Naive B cell (primary cell): ENCODE measurements around the gene FRMPD2. TPM values are rescaled to one million over a fixed set of nuclear protein-coding genes. Genes with fewer than 3 reads are reported as not detected.

ENCODE experiments used
- ATAC-seq, 2 donors: fragments of 150-1000 bp; cut with Tn5 transposase; 2 replicates each; pipeline ENCODE4 v1.10.0; 2021; ENCODE audit warnings: low read depth in 2 of 2, mild to moderate bottlenecking in 2 of 2, moderate library complexity in 2 of 2
- DNase-seq: peaks from one replicate; pipeline ENCODE4 v3.0.0; 2022
- H3K27ac Mint-ChIP-seq, 6 donors: one replicate each; pipeline ENCODE4 v1.8.0; 2020 to 2022; ENCODE audit warnings: mild to moderate bottlenecking in 6 of 6, mixed read lengths in 6 of 6, moderate library complexity in 5 of 6, inconsistent platforms in 2 of 6
- H3K27me3 Mint-ChIP-seq, 3 donors: one replicate each; pipeline ENCODE4 v1.8.0; 2021 to 2022; ENCODE audit warnings: mixed read lengths in 3 of 3, mild to moderate bottlenecking in 1 of 3
- H3K36me3 Mint-ChIP-seq, 2 donors: one replicate each; pipeline ENCODE4 v1.8.0; 2020 to 2022; ENCODE audit warnings: mixed read lengths in 2 of 2, inconsistent platforms in 1 of 2, mild to moderate bottlenecking in 1 of 2
- H3K4me1 Mint-ChIP-seq, 3 donors: one replicate each; pipeline ENCODE4 v1.8.0; 2020 to 2022; ENCODE audit warnings: mixed read lengths in 3 of 3, inconsistent platforms in 1 of 3, mild to moderate bottlenecking in 1 of 3, moderate library complexity in 1 of 3
- H3K4me3 Mint-ChIP-seq, 8 donors: one replicate each; pipeline ENCODE4 v1.8.0; 2020 to 2022; ENCODE audit warnings: mild to moderate bottlenecking in 8 of 8, mixed read lengths in 8 of 8, moderate library complexity in 8 of 8, inconsistent platforms in 2 of 8
- H3K9me3 Mint-ChIP-seq, 7 donors: one replicate each; pipeline ENCODE4 v1.8.0; 2020 to 2022; ENCODE audit warnings: mixed read lengths in 7 of 7, mild to moderate bottlenecking in 5 of 7, inconsistent platforms in 2 of 7, moderate library complexity in 1 of 7
- polyA plus RNA-seq, 6 donors: library from polyadenylated mRNA; unstranded; fragments of 300-500 nt; fragmentation: Illumina TruSeq; gene quantifications; one replicate each; pipeline ENCODE4 v1.2.3, GENCODE V29; 2021; ENCODE audit warnings: low read depth in 6 of 6

FRMPD2 gene
- polyA plus RNA-seq, 6 donors from 2014 or later = not detected

- H3K4me3 Mint-ChIP-seq = no peak overlapping the region
- no peaks in the 10 kb centered on the region for H3K4me1 Mint-ChIP-seq
- no peaks in the 10 kb centered on the region for H3K36me3 Mint-ChIP-seq
- no peak for ATAC-seq
- DNase-seq = no peak
- no peak overlapping the region for H3K27ac Mint-ChIP-seq
- H3K9me3 Mint-ChIP-seq = peaks cover 2 to 9% (median 4%) of the 10 kb centered on the region in 7 donors
- H3K27me3 Mint-ChIP-seq = peaks cover 10 to 32% (median 30%) of the 10 kb centered on the region in 3 donors
Observed at GRCh38 chr10:48214716-48215485, 59.6 kb downstream of the FRMPD2 start.

- ATAC-seq (no peak), DNase-seq (no peak)
- H3K27ac Mint-ChIP-seq = no peak overlapping the region
- H3K27me3 Mint-ChIP-seq = peaks cover 10 to 23% (median 18%) of the 10 kb centered on the region in 3 donors
- H3K4me3 Mint-ChIP-seq = no peak overlapping the region
- H3K36me3 Mint-ChIP-seq = no peaks in the 10 kb centered on the region
- no peaks in the 10 kb centered on the region for H3K4me1 Mint-ChIP-seq
- peaks cover 2 to 8% (median 4%) of the 10 kb centered on the region in 7 donors for H3K9me3 Mint-ChIP-seq
Observed at GRCh38 chr10:48213047-48213446, 61.4 kb downstream of the FRMPD2 start.

- peaks cover 10 to 27% (median 23%) of the 10 kb centered on the region in 3 donors for H3K27me3 Mint-ChIP-seq
- H3K9me3 Mint-ChIP-seq = peaks cover 2 to 8% (median 4%) of the 10 kb centered on the region in 7 donors
- no peak overlapping the region for H3K4me3 Mint-ChIP-seq
- no peaks in the 10 kb centered on the region for H3K36me3 Mint-ChIP-seq
- ATAC-seq (no peak), DNase-seq (no peak)
- H3K4me1 Mint-ChIP-seq = no peaks in the 10 kb centered on the region
- no peak overlapping the region for H3K27ac Mint-ChIP-seq
Observed at GRCh38 chr10:48211777-48212176, 62.7 kb downstream of the FRMPD2 start.

GRCh38 chr10:48210966-48211365, 63.5 kb downstream of the FRMPD2 start:
- Mint-ChIP-seq H3K4me1 (no peaks in the 10 kb centered on the region), H3K27me3 (peaks cover 10 to 34% (median 31%) of the 10 kb centered on the region in 3 donors), H3K9me3 (peaks cover 2 to 8% (median 4%) of the 10 kb centered on the region in 7 donors), H3K27ac (no peak overlapping the region), H3K4me3 (no peak overlapping the region), H3K36me3 (no peaks in the 10 kb centered on the region)
- ATAC-seq = no peak
- no peak for DNase-seq

- H3K36me3 Mint-ChIP-seq = no peaks in the 10 kb centered on the region
- H3K9me3 Mint-ChIP-seq = peaks cover 0 to 5% (median under 1%) of the 10 kb centered on the region in 7 donors
- DNase-seq = no peak
- H3K4me3 Mint-ChIP-seq = no peak overlapping the region
- no peak for ATAC-seq
- H3K27me3 Mint-ChIP-seq = peaks cover 10 to 35% (median 31%) of the 10 kb centered on the region in 3 donors
- H3K4me1 Mint-ChIP-seq = no peaks in the 10 kb centered on the region
- H3K27ac Mint-ChIP-seq = no peak overlapping the region
Observed at GRCh38 chr10:48210391-48210790, 64.1 kb downstream of the FRMPD2 start.

- no peak overlapping the region for H3K4me3 Mint-ChIP-seq
- no peak for DNase-seq
- H3K4me1 Mint-ChIP-seq = no peaks in the 10 kb centered on the region
- peaks cover 0 to 2% (median 0%) of the 10 kb centered on the region in 7 donors for H3K9me3 Mint-ChIP-seq
- peaks cover 10 to 35% (median 31%) of the 10 kb centered on the region in 3 donors for H3K27me3 Mint-ChIP-seq
- H3K36me3 Mint-ChIP-seq = no peaks in the 10 kb centered on the region
- no peak for ATAC-seq
- no peak overlapping the region for H3K27ac Mint-ChIP-seq
Observed at GRCh38 chr10:48209241-48209640, 65.3 kb downstream of the FRMPD2 start.

GRCh38 chr10:48207853-48208252, 66.6 kb downstream of the FRMPD2 start:
- DNase-seq = no peak
- no peak overlapping the region for H3K27ac Mint-ChIP-seq
- peaks cover 0 to 2% (median 0%) of the 10 kb centered on the region in 7 donors for H3K9me3 Mint-ChIP-seq

GRCh38 chr10:48206482-48207250, 67.8 kb downstream of the FRMPD2 start:
- H3K4me1 Mint-ChIP-seq = no peaks in the 10 kb centered on the region
- H3K27me3 Mint-ChIP-seq = peaks cover 16 to 29% (median 27%) of the 10 kb centered on the region in 3 donors
- no peak for DNase-seq
- no peak for ATAC-seq
- no peak overlapping the region for H3K27ac Mint-ChIP-seq
- no peaks in the 10 kb centered on the region for H3K36me3 Mint-ChIP-seq
- peaks cover 0 to 2% (median 0%) of the 10 kb centered on the region in 7 donors for H3K9me3 Mint-ChIP-seq
- H3K4me3 Mint-ChIP-seq = no peak overlapping the region

More at GRCh38 chr10:48207853-48208252, 66.6 kb downstream of the FRMPD2 start:
- no peak for ATAC-seq
- no peaks in the 10 kb centered on the region for H3K36me3 Mint-ChIP-seq
- peaks cover 16 to 35% (median 35%) of the 10 kb centered on the region in 3 donors for H3K27me3 Mint-ChIP-seq
- no peak overlapping the region for H3K4me3 Mint-ChIP-seq
- no peaks in the 10 kb centered on the region for H3K4me1 Mint-ChIP-seq

- ATAC-seq = no peak
- H3K9me3 Mint-ChIP-seq = peaks cover 0 to 2% (median 0%) of the 10 kb centered on the region in 7 donors
- H3K4me1 Mint-ChIP-seq = no peaks in the 10 kb centered on the region
- peaks cover 14 to 24% (median 23%) of the 10 kb centered on the region in 3 donors for H3K27me3 Mint-ChIP-seq
- no peak overlapping the region for H3K27ac Mint-ChIP-seq
- H3K4me3 Mint-ChIP-seq = no peak overlapping the region
- no peak for DNase-seq
- H3K36me3 Mint-ChIP-seq = no peaks in the 10 kb centered on the region
Observed at GRCh38 chr10:48205918-48206317, 68.6 kb downstream of the FRMPD2 start.

- DNase-seq = no peak
- Mint-ChIP-seq H3K4me1 (peaks cover 0 to 3% (median 0%) of the 10 kb centered on the region in 3 donors), H3K4me3 (peak overlapping the region in 1 of 8 donors; percentile 0), H3K27me3 (peaks cover under 1 to 16% (median 15%) of the 10 kb centered on the region in 3 donors), H3K27ac (peak overlapping the region in 1 of 6 donors; percentile 15), H3K9me3 (peaks cover 0 to 4% (median 0%) of the 10 kb centered on the region in 7 donors), H3K36me3 (no peaks in the 10 kb centered on the region)
- ATAC-seq = no peak
Observed at GRCh38 chr10:48199580-48200377, 74.7 kb downstream of the FRMPD2 start.

- no peaks in the 10 kb centered on the region for H3K36me3 Mint-ChIP-seq
- H3K4me1 Mint-ChIP-seq = peaks cover 0 to 3% (median 0%) of the 10 kb centered on the region in 3 donors
- peak overlapping the region in 1 of 8 donors; percentile 19 for H3K4me3 Mint-ChIP-seq
- DNase-seq = no peak
- ATAC-seq = no peak
- H3K9me3 Mint-ChIP-seq = peaks cover 0 to 4% (median 0%) of the 10 kb centered on the region in 7 donors
- H3K27ac Mint-ChIP-seq = no peak overlapping the region
- H3K27me3 Mint-ChIP-seq = peaks cover 9 to 17% (median 16%) of the 10 kb centered on the region in 3 donors
Observed at GRCh38 chr10:48197236-48197899, 77.1 kb downstream of the FRMPD2 start.

- DNase-seq (no peak), ATAC-seq (no peak)
- H3K4me3 Mint-ChIP-seq = peak overlapping the region in 1 of 8 donors; percentile 68
- peaks cover 0 to 4% (median 0%) of the 10 kb centered on the region in 7 donors for H3K9me3 Mint-ChIP-seq
- H3K27me3 Mint-ChIP-seq = peaks cover 9 to 17% (median 16%) of the 10 kb centered on the region in 3 donors
- no peaks in the 10 kb centered on the region for H3K36me3 Mint-ChIP-seq
- peak overlapping the region in 2 of 6 donors; percentile 17 to 31 for H3K27ac Mint-ChIP-seq
- peaks cover 0 to 3% (median 0%) of the 10 kb centered on the region in 3 donors for H3K4me1 Mint-ChIP-seq
Observed at GRCh38 chr10:48195803-48196202, 78.7 kb downstream of the FRMPD2 start.
